ENCODE results near the gene KCNA10. TPM values are rescaled to one million over a fixed set of nuclear protein-coding genes. Genes with fewer than 3 reads are reported as not detected.

Gene KCNA10
- total and polyA plus RNA-seq, 2 donors (not counting 3 experiments of a cell fraction or from before 2014, with no cell fraction given), result not detected

GRCh38 chr1:110522560-110522959 lies 3.6 kb upstream of the KCNA10 start:
- no peak overlapping the region for H3K4me3 ChIP-seq (replicated peaks in 1 of 3; ENCODE audit: insufficient read depth in 1 of 3, low read depth in 1 of 3, low read length in 3 of 3)
- H2AFZ ChIP-seq (ENCODE audit: low read depth, low read length), result no peak overlapping the region
- DNase-seq (ENCODE audit: low read depth, low spot score) (no peak), FAIRE-seq (no peak)
- no peaks in the 10 kb centered on the region for H3K9me1 ChIP-seq (replicated peaks; ENCODE audit: control insufficient read depth, extremely low read depth, insufficient read depth, low read length)
- intact Hi-C loops (cut with micrococcal nuclease) (no loop called here), dilution Hi-C loops (cut with MboI; ENCODE audit: extremely low pct_ligation_motif_present, low sequenced_read_pairs) (no loop called here)
- ChIA-PET POLR2A (no interaction called here), CTCF (interaction anchor here (0.9 to 1.9 kb wide), 4 partner anchors 26 to 259 kb away, joined by 3 to 7 read pairs (median 4); no protein-coding TSS in a partner anchor)
- no peak overlapping the region for H3K4me2 ChIP-seq (ENCODE audit: insufficient read depth, low read length)
- no peaks in the 10 kb centered on the region for H3K9me3 ChIP-seq (replicated peaks; ENCODE audit: control insufficient read depth, insufficient read depth, low read length)
- BruUV-seq (replicated peaks), result no TSS peak
- H3K27me3 ChIP-seq (ENCODE audit: control insufficient read depth in 2 of 2, insufficient read depth in 2 of 2, low read length in 2 of 2), result peaks cover 3% of the 10 kb centered on the region in 2 experiments
- H3K4me1 ChIP-seq (ENCODE audit: control insufficient read depth, extremely low read depth, insufficient read depth, low read length), result no peaks in the 10 kb centered on the region
- H3K36me3 ChIP-seq (ENCODE audit: control insufficient read depth in 2 of 2, extremely low read depth in 1 of 2, insufficient read depth in 2 of 2, low read length in 2 of 2), result no peaks in the 10 kb centered on the region
- no peak overlapping the region for H3K27ac ChIP-seq (ENCODE audit: insufficient read depth, low read depth, low read length)
- no peaks in the 10 kb centered on the region for H3K79me2 ChIP-seq (ENCODE audit: control insufficient read depth, insufficient read depth, low read length)
- H3K9ac ChIP-seq (replicated peaks; ENCODE audit: extremely low read depth, insufficient read depth, low read length), result no peak overlapping the region
- no peak for TF ChIP-seq MYC (IDR thresholded peaks at IDR 0.05; ENCODE audit: low read depth, low read length)
- TF ChIP-seq EZH2 (IDR thresholded peaks at IDR 0.05; ENCODE audit: borderline replicate concordance, low read depth, low read length, severe bottlenecking), result no peak
- no peak for TF ChIP-seq JUN (IDR thresholded peaks at IDR 0.05; ENCODE audit: borderline replicate concordance, insufficient read depth, insufficient read length, low read depth)
- TF ChIP-seq FOS (IDR thresholded peaks at IDR 0.05; ENCODE audit: borderline replicate concordance, insufficient read depth, low read length), result no peak
- no peak for TF ChIP-seq MAX (IDR thresholded peaks at IDR 0.05; ENCODE audit: insufficient read depth, insufficient read length)
- no peak for TF ChIP-seq POLR2A (IDR thresholded peaks at IDR 0.05; ENCODE audit: low read depth, low read length)
- H4K20me1 ChIP-seq (replicated peaks; ENCODE audit: control insufficient read depth, extremely low read depth, insufficient read depth, low read length), result no peaks in the 10 kb centered on the region

GRCh38 chr1:110520827-110521226 lies 1.9 kb upstream of the KCNA10 start:
- CTCF ChIA-PET, result interaction anchor here (1.7 kb wide), 1 partner anchor 245 kb away, joined by 3 read pairs; no protein-coding TSS in a partner anchor

More at GRCh38 chr1:110520827-110521226, 1.9 kb upstream of the KCNA10 start:
- Histone ChIP-seq H4K20me1 (replicated peaks; ENCODE audit: control insufficient read depth, extremely low read depth, insufficient read depth, low read length) (no peaks in the 10 kb centered on the region), H3K4me3 (replicated peaks in 1 of 3; ENCODE audit: insufficient read depth in 1 of 3, low read depth in 1 of 3, low read length in 3 of 3) (no peak overlapping the region), H3K9ac (replicated peaks; ENCODE audit: extremely low read depth, insufficient read depth, low read length) (no peak overlapping the region), H3K4me1 (ENCODE audit: control insufficient read depth, extremely low read depth, insufficient read depth, low read length) (no peaks in the 10 kb centered on the region), H3K27me3 (ENCODE audit: control insufficient read depth in 2 of 2, insufficient read depth in 2 of 2, low read length in 2 of 2) (peaks cover 2 to 3% of the 10 kb centered on the region in 2 experiments), H2AFZ (ENCODE audit: low read depth, low read length) (no peak overlapping the region), H3K9me1 (replicated peaks; ENCODE audit: control insufficient read depth, extremely low read depth, insufficient read depth, low read length) (no peaks in the 10 kb centered on the region), H3K4me2 (ENCODE audit: insufficient read depth, low read length) (no peak overlapping the region), H3K9me3 (replicated peaks; ENCODE audit: control insufficient read depth, insufficient read depth, low read length) (no peaks in the 10 kb centered on the region), H3K27ac (ENCODE audit: insufficient read depth, low read depth, low read length) (no peak overlapping the region), H3K79me2 (ENCODE audit: control insufficient read depth, insufficient read depth, low read length) (no peaks in the 10 kb centered on the region), H3K36me3 (ENCODE audit: control insufficient read depth in 2 of 2, extremely low read depth in 1 of 2, insufficient read depth in 2 of 2, low read length in 2 of 2) (no peaks in the 10 kb centered on the region)
- DNase-seq (ENCODE audit: low read depth, low spot score) (no peak), FAIRE-seq (no peak)
- dilution Hi-C loops (cut with MboI; ENCODE audit: extremely low pct_ligation_motif_present, low sequenced_read_pairs) (no loop called here), intact Hi-C loops (cut with micrococcal nuclease) (no loop called here)
- TF ChIP-seq GATA2 (IDR thresholded peaks at IDR 0.05; ENCODE audit: insufficient read depth, insufficient read length, low read depth, low read length), result no peak
- no peak for TF ChIP-seq EZH2 (IDR thresholded peaks at IDR 0.05; ENCODE audit: borderline replicate concordance, low read depth, low read length, severe bottlenecking)
- TF ChIP-seq MAX (IDR thresholded peaks at IDR 0.05; ENCODE audit: insufficient read depth, insufficient read length), result no peak
- no peak for TF ChIP-seq POLR2A (IDR thresholded peaks at IDR 0.05; ENCODE audit: low read depth, low read length)
- TF ChIP-seq CTCF (IDR thresholded peaks at IDR 0.05; ENCODE audit: extremely low read depth in 1 of 2, insufficient read depth in 1 of 2, low read depth in 1 of 2, low read length in 2 of 2), result no peak
- TF ChIP-seq POLR2AphosphoS5 (IDR thresholded peaks at IDR 0.05; ENCODE audit: insufficient read depth, low read depth, low read length), result no peak
- no peak for TF ChIP-seq JUN (IDR thresholded peaks at IDR 0.05; ENCODE audit: borderline replicate concordance, insufficient read depth, insufficient read length, low read depth)
- TF ChIP-seq MYC (IDR thresholded peaks at IDR 0.05; ENCODE audit: low read depth, low read length), result no peak
- no peak for TF ChIP-seq FOS (IDR thresholded peaks at IDR 0.05; ENCODE audit: borderline replicate concordance, insufficient read depth, low read length)
- no TSS peak for BruUV-seq (replicated peaks)
- POLR2A ChIA-PET, result no interaction called here
